ENCODE results near the gene PPP1R9B.

The PPP1R9B gene

DNA sequence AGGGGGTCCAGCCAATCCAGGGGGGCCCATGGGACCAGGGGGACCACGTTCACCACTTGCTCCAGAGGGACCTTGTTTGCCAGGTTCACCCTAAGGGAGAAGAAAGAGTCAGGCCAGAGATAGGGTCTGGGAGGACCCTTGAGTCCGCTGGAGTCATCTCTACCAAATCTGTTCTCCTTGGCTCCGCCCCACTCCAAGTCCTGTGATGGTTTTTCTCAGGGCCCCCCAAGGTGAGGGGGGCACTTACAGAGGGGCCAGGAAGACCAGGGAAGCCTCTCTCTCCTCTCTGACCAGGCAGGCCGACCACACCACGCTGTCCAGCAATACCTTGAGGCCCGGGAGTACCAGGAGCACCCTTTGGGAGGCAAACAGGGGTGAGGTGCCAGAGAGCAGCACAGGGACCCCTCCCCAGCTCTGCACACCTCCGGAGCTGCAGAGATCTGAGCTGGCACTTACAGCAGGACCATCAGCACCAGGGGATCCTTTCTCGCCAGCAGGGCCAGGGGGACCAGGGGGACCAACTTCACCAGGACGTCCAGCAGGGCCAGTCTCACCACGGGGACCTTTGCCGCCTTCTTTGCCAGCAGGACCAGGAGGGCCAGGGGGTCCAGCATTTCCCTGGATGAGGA, 38.6 kb upstream of the PPP1R9B start:
- peaks cover 31% of the 10 kb centered on the region for H3K36me3 ChIP-seq
- no peak overlapping the region for H3K27ac ChIP-seq

DNA sequence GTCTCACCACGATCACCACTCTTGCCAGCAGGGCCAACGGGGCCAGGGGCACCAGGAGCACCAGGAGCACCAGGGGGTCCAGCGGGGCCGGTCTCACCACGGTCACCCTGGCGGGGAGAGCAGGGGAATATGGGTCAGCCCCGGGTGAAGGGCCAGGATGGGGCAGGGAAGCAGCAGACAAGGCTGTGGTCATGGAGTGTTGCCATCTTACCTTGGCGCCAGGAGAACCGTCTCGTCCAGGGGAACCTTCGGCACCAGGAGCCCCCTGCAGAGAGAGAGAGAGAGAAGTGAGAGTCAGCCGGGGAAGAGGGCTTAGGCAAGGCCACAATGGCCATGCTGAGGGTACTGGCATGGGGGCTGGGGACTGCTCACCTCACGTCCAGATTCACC, 38.0 kb upstream of the PPP1R9B start:
- H3K27me3 ChIP-seq (ENCODE audit: insufficient read depth, low read depth, severe bottlenecking), result no peaks in the 10 kb centered on the region

More for the DNA sequence above, 38.6 kb upstream of the PPP1R9B start:
- no peak for DNase-seq
- H3K9me3 ChIP-seq (ENCODE audit: severe bottlenecking), result no peaks in the 10 kb centered on the region
- TF ChIP-seq, protein P1, sequence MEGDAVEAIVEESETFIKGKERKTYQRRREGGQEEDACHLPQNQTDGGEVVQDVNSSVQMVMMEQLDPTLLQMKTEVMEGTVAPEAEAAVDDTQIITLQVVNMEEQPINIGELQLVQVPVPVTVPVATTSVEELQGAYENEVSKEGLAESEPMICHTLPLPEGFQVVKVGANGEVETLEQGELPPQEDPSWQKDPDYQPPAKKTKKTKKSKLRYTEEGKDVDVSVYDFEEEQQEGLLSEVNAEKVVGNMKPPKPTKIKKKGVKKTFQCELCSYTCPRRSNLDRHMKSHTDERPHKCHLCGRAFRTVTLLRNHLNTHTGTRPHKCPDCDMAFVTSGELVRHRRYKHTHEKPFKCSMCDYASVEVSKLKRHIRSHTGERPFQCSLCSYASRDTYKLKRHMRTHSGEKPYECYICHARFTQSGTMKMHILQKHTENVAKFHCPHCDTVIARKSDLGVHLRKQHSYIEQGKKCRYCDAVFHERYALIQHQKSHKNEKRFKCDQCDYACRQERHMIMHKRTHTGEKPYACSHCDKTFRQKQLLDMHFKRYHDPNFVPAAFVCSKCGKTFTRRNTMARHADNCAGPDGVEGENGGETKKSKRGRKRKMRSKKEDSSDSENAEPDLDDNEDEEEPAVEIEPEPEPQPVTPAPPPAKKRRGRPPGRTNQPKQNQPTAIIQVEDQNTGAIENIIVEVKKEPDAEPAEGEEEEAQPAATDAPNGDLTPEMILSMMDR (IDR thresholded peaks at IDR 0.05; ENCODE audit: low read depth, low read length), result no peak
- H3K27me3 ChIP-seq (ENCODE audit: insufficient read depth, low read depth, severe bottlenecking), result no peaks in the 10 kb centered on the region
- H3K4me3 ChIP-seq (ENCODE audit: low read depth, low read length), result no peak overlapping the region

DNA sequence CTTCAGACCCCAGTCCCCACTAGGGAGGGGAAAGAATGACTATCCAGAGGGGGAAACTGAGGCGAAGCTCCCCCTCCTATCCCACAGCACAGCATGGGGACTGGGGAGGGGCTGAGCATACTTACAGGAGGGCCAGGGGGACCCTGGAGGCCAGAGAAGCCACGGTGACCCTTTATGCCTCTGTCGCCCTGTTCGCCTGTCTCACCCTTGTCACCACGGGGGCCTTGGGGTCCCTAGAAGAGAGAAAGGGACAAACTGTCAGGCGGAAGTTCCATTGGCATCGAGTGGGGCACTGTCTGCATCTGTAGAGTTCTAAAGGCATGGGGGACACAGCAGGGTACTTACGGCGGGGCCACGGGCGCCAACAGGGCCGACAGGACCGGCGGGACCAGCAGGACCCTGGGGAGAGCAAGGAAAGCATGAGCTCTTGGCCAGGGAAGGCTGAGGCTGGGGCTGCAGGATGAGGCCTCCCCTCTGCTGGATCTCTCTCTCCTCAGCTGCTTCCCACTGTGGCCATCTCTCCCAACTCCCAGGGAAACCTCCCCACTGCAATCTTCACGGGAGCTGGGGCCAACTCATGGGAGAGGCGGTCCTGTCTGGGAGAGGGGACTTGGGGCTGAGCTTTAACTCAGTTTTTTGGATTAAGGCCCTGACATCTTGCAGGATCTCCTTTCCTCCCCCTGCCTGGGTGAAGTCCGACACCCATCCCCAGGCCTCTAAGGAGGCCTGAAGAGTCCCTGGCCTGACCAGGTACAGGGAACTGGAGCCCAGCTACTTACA, 37.5 kb upstream of the PPP1R9B start:
- H3K27me3 ChIP-seq (ENCODE audit: insufficient read depth, low read depth, severe bottlenecking), result no peaks in the 10 kb centered on the region
- TF ChIP-seq, protein P1 (IDR thresholded peaks at IDR 0.05; ENCODE audit: low read depth, low read length), result no peak
- no peak overlapping the region for H3K4me3 ChIP-seq (ENCODE audit: low read depth, low read length)
- H3K9me3 ChIP-seq (ENCODE audit: severe bottlenecking), result no peaks in the 10 kb centered on the region
- H3K36me3 ChIP-seq, result peaks cover 27% of the 10 kb centered on the region
- H3K27ac ChIP-seq, result no peak overlapping the region
- no peak for DNase-seq

More for the DNA sequence above, 38.0 kb upstream of the PPP1R9B start:
- Histone ChIP-seq H3K9me3 (ENCODE audit: severe bottlenecking) (no peaks in the 10 kb centered on the region), H3K36me3 (peaks cover 27% of the 10 kb centered on the region), H3K27ac (no peak overlapping the region), H3K4me3 (ENCODE audit: low read depth, low read length) (no peak overlapping the region)
- TF ChIP-seq, protein P1 (IDR thresholded peaks at IDR 0.05; ENCODE audit: low read depth, low read length), result no peak
- no peak for DNase-seq

DNA sequence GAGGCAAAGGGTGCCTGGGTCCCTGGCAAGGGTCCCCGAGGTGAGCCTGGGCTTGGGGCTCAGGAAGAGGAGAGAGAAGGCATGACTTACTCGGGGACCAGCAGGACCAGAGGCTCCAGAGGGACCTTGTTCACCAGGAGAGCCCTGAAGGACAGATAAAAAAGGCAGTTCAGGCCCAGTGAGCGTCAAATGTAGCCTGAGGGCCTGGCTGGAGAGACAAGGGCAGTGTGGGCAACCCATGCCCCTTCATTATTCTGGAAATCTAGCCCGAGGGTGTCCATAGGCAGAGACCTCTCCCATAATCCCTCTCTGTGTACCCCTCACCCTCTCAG, 36.9 kb upstream of the PPP1R9B start:
- no peak for DNase-seq
- no peak overlapping the region for H3K4me3 ChIP-seq (ENCODE audit: low read depth, low read length)
- peaks cover 27% of the 10 kb centered on the region for H3K36me3 ChIP-seq
- H3K27me3 ChIP-seq (ENCODE audit: insufficient read depth, low read depth, severe bottlenecking), result no peaks in the 10 kb centered on the region
- TF ChIP-seq, protein P1 (IDR thresholded peaks at IDR 0.05; ENCODE audit: low read depth, low read length), result no peak
- H3K9me3 ChIP-seq (ENCODE audit: severe bottlenecking), result no peaks in the 10 kb centered on the region
- no peak overlapping the region for H3K27ac ChIP-seq

DNA sequence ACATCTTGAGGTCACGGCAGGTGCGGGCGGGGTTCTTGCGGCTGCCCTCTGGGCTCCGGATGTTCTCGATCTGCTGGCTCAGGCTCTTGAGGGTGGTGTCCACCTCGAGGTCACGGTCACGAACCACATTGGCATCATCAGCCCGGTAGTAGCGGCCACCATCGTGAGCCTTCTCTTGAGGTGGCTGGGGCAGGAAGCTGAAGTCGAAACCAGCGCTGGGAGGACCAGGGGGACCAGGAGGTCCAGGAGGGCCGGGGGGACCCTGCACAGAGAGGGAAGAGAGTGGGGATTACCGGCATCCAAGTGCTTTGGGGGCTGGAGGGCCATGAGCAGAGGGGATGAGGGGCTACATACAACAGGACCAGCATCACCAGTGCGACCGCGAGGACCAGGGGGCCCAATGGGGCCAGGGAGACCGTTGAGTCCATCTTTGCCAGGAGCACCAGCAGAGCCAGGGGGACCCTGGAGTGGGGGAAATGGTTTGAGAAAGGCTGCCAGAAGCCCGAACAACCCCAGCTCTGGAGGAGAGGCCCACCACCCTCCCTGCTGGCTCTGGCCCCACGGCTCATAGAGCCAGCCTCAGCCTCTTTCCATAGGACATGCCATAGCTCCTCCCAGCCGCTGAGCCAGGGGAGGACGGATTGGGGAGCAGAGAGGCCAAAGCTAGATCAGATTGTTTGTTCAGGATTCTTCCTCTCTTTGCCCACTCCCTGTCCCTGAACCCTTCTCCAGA, 36.4 kb upstream of the PPP1R9B start:
- H3K9me3 ChIP-seq (ENCODE audit: severe bottlenecking), result no peaks in the 10 kb centered on the region
- H3K4me3 ChIP-seq (ENCODE audit: low read depth, low read length), result no peak overlapping the region
- DNase-seq, result no peak
- H3K27me3 ChIP-seq (ENCODE audit: insufficient read depth, low read depth, severe bottlenecking), result no peaks in the 10 kb centered on the region
- TF ChIP-seq, protein P1 (IDR thresholded peaks at IDR 0.05; ENCODE audit: low read depth, low read length), result no peak
- H3K27ac ChIP-seq, result no peak overlapping the region
- H3K36me3 ChIP-seq, result peaks cover 27% of the 10 kb centered on the region

Data from WERI-Rb-1 (cell line).